Lung (tissue), 12 donors: Measurements from ENCODE around the gene DOC2A. TPM values are rescaled to one million over a fixed set of nuclear protein-coding genes. Genes with fewer than 3 reads are reported as not detected.

Experiments
- ATAC-seq: fragments of 200-7000 bp; cut with Tn5 transposase; one replicate; pipeline ENCODE4 v1.9.1; 2020; ENCODE audit warnings: moderate number of reproducible peaks; ENCODE audit not compliant: insufficient read depth, low FRiP score
- DNase-seq, 3 donors: peaks; one replicate each; pipeline ENCODE4 v3.0.0-alpha.2; 2013 to 2017
- H3K27ac ChIP-seq, 2 donors: one replicate each; pipeline ENCODE4 v1.5.1; 2013; ENCODE audit warnings: mild to moderate bottlenecking in 2 of 2, moderate library complexity in 2 of 2, control low read depth in 1 of 2, inconsistent platforms in 1 of 2, low read depth in 1 of 2, low read length in 1 of 2
- H3K27me3 ChIP-seq, 3 donors: one replicate each; pipeline ENCODE4 v1.5.1; 2013; ENCODE audit warnings: low read length in 2 of 3; ENCODE audit not compliant: control insufficient read depth in 3 of 3, insufficient read depth in 3 of 3
- H3K36me3 ChIP-seq, 4 donors: one replicate each; pipeline ENCODE4 v1.5.1; 2013; ENCODE audit warnings: low read length in 4 of 4, mild to moderate bottlenecking in 1 of 4, moderate library complexity in 1 of 4; ENCODE audit not compliant: control insufficient read depth in 4 of 4, insufficient read depth in 4 of 4
- H3K4me1 ChIP-seq, 5 donors: one replicate each; pipeline ENCODE4 v1.5.1; 2013; ENCODE audit warnings: low read length in 5 of 5, mild to moderate bottlenecking in 2 of 5, moderate library complexity in 1 of 5; ENCODE audit not compliant: control insufficient read depth in 5 of 5, insufficient read depth in 5 of 5
- H3K4me3 ChIP-seq: one replicate; pipeline ENCODE4 v1.5.1; 2013; ENCODE audit warnings: mild to moderate bottlenecking, control low read depth, moderate library complexity
- H3K9ac ChIP-seq, 2 donors: one replicate each; pipeline ENCODE4 v1.5.1; 2013; ENCODE audit warnings: low read length in 2 of 2, control low read depth in 1 of 2; ENCODE audit not compliant: insufficient read depth in 1 of 2
- H3K9me3 ChIP-seq, 4 donors: one replicate each; pipeline ENCODE4 v1.5.1; 2013; ENCODE audit warnings: low read length in 3 of 4, mild to moderate bottlenecking in 1 of 4, moderate library complexity in 1 of 4; ENCODE audit not compliant: control insufficient read depth in 4 of 4, insufficient read depth in 3 of 4
- CTCF ChIP-seq: IDR thresholded peaks from 2 replicates; pipeline ENCODE4 v1.5.1; 2012; ENCODE audit warnings: mild to moderate bottlenecking; ENCODE audit errors: control extremely low read depth, extremely low read depth
- WGBS, 2 donors: extraction: QIAGEN DNeasy Blood & Tissue Kit; methylation state at CpG; one replicate each; pipeline ENCODE4 v1.1.7; 2013; 5-methylcytosine and 5-hydroxymethylcytosine counted together
- polyA plus RNA-seq, 2 donors: library from polyadenylated mRNA; stranded (reverse); fragments of 200-250 nt; gene quantifications; one replicate each; pipeline ENCODE4 v1.2.1, GENCODE V29; 2013
- total RNA-seq, 2 donors: library from RNA; depleted of rRNA in 1 of 2; stranded (reverse); fragments of >200 nt in 1 of 2; gene quantifications; one replicate each; pipeline ENCODE4 v1.2.1, GENCODE V29; 2014 to 2021
- donor health status: control.
- donor health status: control.
- donor health status: Bipolar disorder and iron deficiency.
- donor health status: healthy.
- donor health status: DM: yes; HTN: yes; CAD: no.

DOC2A gene
- total and polyA plus RNA-seq, 4 donors, result 1.4 to 8.7 (median 2.7) TPM

GRCh38 chr16:30051518-30051917, 40.7 kb upstream of the DOC2A start:
- Histone ChIP-seq H3K36me3 (peaks cover 0 to 3% (median 0%) of the 10 kb centered on the region in 4 donors), H3K9ac (no peak overlapping the region), H3K4me3 (no peak overlapping the region), H3K27ac (no peak overlapping the region), H3K27me3 (no peaks in the 10 kb centered on the region), H3K9me3 (no peaks in the 10 kb centered on the region), H3K4me1 (peaks cover 0 to 11% (median 3%) of the 10 kb centered on the region in 5 donors)
- ATAC-seq (no peak), DNase-seq (no peak)
- 84 to 88% methylated on average over 3 of the region's 3 CpGs for WGBS, 2 donors
- TF ChIP-seq CTCF, result no peak

- Histone ChIP-seq H3K27ac (no peak overlapping the region), H3K9me3 (no peaks in the 10 kb centered on the region), H3K27me3 (no peaks in the 10 kb centered on the region), H3K36me3 (no peaks in the 10 kb centered on the region), H3K9ac (no peak overlapping the region), H3K4me1 (peaks cover 0 to 11% (median 3%) of the 10 kb centered on the region in 5 donors), H3K4me3 (no peak overlapping the region)
- WGBS, 2 donors, result 91 to 96% methylated on average over 8 of the region's 8 CpGs
- no peak for TF ChIP-seq CTCF
- ATAC-seq, result no peak
- DNase-seq, result no peak
These were observed 39.0 kb upstream of the DOC2A start for GRCh38 chr16:30049871-30050270.

GRCh38 chr16:30046588-30046987, 35.8 kb upstream of the DOC2A start:
- no peak overlapping the region for H3K27ac ChIP-seq
- H3K4me1 ChIP-seq, result no peaks in the 10 kb centered on the region
- no peaks in the 10 kb centered on the region for H3K36me3 ChIP-seq
- DNase-seq (no peak), ATAC-seq (no peak)
- WGBS, 2 donors, result 94% methylated on average over 1 of the region's 1 CpG
- no peak for TF ChIP-seq CTCF
- H3K9ac ChIP-seq, result no peak overlapping the region
- H3K4me3 ChIP-seq, result no peak overlapping the region
- no peaks in the 10 kb centered on the region for H3K9me3 ChIP-seq
- peaks cover 0 to 2% (median 0%) of the 10 kb centered on the region in 3 donors for H3K27me3 ChIP-seq

DNA sequence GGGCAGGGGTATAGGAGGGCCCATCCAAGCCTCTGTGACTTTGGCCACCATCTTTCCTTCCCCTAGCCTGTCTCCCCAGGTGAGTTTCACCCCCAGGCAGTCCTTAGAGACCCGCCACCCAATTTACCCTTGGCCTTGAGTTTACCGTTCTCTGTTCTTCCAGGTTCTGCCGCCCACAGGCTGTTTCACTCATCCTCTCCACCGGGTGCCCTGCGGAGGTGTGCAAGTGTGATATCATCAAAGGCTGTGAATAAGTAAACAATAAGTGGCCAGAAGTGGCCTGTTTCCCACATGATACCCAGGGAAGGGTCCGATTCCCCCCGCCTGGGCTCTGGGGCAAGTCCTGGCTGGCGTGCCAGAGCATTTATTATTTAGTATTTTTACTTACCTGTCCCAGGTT, 35.4 kb upstream of the DOC2A start:
- H3K27me3 ChIP-seq, result peaks cover 0 to 2% (median 0%) of the 10 kb centered on the region in 3 donors
- no peak overlapping the region for H3K4me3 ChIP-seq
- TF ChIP-seq CTCF, result no peak
- no peaks in the 10 kb centered on the region for H3K9me3 ChIP-seq
- H3K27ac ChIP-seq, result no peak overlapping the region
- ATAC-seq (no peak), DNase-seq (no peak)
- no peaks in the 10 kb centered on the region for H3K4me1 ChIP-seq
- H3K36me3 ChIP-seq, result no peaks in the 10 kb centered on the region
- no peak overlapping the region for H3K9ac ChIP-seq
- WGBS, 2 donors, result 63 to 73% methylated on average over 8 of the region's 8 CpGs
